Ishikawa (cell line): Measurements from ENCODE around the gene NAP1L1.

Experiments
- CEBPB ChIP-seq: IDR thresholded peaks from 2 replicates; pipeline ENCODE4 v1.6.1; 2012
- CREB1 ChIP-seq: IDR thresholded peaks from 2 replicates; pipeline ENCODE4 v1.6.1; 2012; ENCODE audit warnings: low read depth
- EGR1 ChIP-seq: IDR thresholded peaks from 2 replicates; pipeline ENCODE4 v1.6.1; 2012
- EP300 ChIP-seq: IDR thresholded peaks from 2 replicates; pipeline ENCODE4 v1.6.1; 2012; ENCODE audit warnings: borderline replicate concordance
- FOXM1 ChIP-seq: IDR thresholded peaks from 2 replicates; pipeline ENCODE4 v1.6.1; 2012; ENCODE audit warnings: low read depth, borderline replicate concordance
- MAX ChIP-seq: IDR thresholded peaks from 2 replicates; pipeline ENCODE4 v1.6.1; 2012
- NFIC ChIP-seq: IDR thresholded peaks from 2 replicates; pipeline ENCODE4 v1.6.1; 2012
- RAD21 ChIP-seq: IDR thresholded peaks from 2 replicates; pipeline ENCODE4 v1.6.1; 2012; ENCODE audit warnings: low read depth
- TAF1 ChIP-seq: IDR thresholded peaks from 2 replicates; pipeline ENCODE4 v1.6.1; 2012; ENCODE audit warnings: low read depth, mild to moderate bottlenecking
- TCF12 ChIP-seq: IDR thresholded peaks from 2 replicates; pipeline ENCODE4 v1.6.1; 2012; ENCODE audit warnings: low read depth
- TEAD4 ChIP-seq: IDR thresholded peaks from 2 replicates; pipeline ENCODE4 v1.6.1; 2012
- USF1 ChIP-seq: IDR thresholded peaks from 2 replicates; pipeline ENCODE4 v1.6.1; 2012
- YY1 ChIP-seq: IDR thresholded peaks from 2 replicates; pipeline ENCODE4 v1.6.1; 2012; ENCODE audit warnings: low read depth
- ZBTB7A ChIP-seq: IDR thresholded peaks from 2 replicates; pipeline ENCODE4 v1.6.1; 2012; ENCODE audit warnings: low read depth
- TF ChIP-seq, protein P1 (sequence below): IDR thresholded peaks from 2 replicates; pipeline ENCODE4 v1.6.1; 2012; ENCODE audit warnings: low read depth, mild to moderate bottlenecking

The NAP1L1 gene

DNA sequence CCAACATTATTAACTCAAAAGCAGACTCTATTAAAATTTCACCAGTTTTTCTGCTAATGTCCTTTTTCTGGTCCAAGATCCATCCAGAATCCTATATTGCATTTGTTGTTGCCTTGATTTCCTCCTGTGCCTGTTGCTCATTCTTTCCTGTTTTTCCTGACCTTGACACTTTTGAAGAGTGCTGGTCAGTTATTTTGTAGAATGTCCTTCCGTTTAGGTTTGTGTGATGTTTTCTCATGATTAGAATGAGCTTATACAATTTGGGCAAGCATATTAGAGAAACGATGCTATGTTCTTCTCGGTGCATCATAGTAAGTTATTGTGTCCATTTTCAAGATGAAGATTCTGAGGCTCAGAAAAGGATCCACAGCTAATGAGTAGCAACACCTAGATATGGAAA, 86.8 kb downstream of the NAP1L1 start:
- TF ChIP-seq TCF12 (no peak), EGR1 (no peak), NFIC (no peak), YY1 (no peak), TEAD4 (no peak), ZBTB7A (no peak), MAX (no peak), USF1 (no peak), RAD21 (no peak), TAF1 (no peak), EP300 (no peak), CEBPB (no peak), CREB1 (no peak), FOXM1 (no peak)
- TF ChIP-seq, protein P1, sequence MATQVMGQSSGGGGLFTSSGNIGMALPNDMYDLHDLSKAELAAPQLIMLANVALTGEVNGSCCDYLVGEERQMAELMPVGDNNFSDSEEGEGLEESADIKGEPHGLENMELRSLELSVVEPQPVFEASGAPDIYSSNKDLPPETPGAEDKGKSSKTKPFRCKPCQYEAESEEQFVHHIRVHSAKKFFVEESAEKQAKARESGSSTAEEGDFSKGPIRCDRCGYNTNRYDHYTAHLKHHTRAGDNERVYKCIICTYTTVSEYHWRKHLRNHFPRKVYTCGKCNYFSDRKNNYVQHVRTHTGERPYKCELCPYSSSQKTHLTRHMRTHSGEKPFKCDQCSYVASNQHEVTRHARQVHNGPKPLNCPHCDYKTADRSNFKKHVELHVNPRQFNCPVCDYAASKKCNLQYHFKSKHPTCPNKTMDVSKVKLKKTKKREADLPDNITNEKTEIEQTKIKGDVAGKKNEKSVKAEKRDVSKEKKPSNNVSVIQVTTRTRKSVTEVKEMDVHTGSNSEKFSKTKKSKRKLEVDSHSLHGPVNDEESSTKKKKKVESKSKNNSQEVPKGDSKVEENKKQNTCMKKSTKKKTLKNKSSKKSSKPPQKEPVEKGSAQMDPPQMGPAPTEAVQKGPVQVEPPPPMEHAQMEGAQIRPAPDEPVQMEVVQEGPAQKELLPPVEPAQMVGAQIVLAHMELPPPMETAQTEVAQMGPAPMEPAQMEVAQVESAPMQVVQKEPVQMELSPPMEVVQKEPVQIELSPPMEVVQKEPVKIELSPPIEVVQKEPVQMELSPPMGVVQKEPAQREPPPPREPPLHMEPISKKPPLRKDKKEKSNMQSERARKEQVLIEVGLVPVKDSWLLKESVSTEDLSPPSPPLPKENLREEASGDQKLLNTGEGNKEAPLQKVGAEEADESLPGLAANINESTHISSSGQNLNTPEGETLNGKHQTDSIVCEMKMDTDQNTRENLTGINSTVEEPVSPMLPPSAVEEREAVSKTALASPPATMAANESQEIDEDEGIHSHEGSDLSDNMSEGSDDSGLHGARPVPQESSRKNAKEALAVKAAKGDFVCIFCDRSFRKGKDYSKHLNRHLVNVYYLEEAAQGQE: no peak

DNA sequence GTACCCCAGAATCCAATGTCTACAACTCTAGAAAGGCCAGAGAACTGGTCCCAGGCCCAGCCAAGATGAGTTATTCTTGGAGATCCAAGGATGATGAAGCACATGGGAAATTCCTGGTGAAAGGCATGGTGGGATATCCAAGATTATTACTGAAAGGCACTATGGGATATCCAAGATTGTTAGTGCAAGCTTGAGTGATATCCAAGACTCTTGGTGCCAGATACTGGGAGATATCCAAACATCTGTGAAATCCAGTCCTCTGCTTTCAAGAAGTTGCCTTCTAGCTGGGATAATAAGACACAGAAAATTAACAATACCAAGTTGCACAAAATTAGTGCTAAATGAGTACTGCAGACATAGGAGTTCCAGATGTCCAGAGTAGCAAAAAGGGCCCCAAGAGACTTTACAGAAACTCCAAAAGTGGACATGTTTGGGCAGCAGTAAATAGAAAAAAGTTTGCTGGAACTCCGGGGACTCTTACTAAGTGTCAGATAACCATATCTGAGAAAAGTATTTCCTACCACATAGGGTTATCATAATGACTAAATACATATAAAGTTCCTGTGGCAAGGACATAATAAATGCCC, 87.5 kb downstream of the NAP1L1 start:
- TF ChIP-seq MAX (no peak), TEAD4 (no peak), NFIC (no peak)

GRCh38 chr12:75995691-75996090, 88.8 kb downstream of the NAP1L1 start:
- TF ChIP-seq MAX (no peak), ZBTB7A (no peak), TCF12 (no peak), RAD21 (no peak), CEBPB (no peak)

DNA sequence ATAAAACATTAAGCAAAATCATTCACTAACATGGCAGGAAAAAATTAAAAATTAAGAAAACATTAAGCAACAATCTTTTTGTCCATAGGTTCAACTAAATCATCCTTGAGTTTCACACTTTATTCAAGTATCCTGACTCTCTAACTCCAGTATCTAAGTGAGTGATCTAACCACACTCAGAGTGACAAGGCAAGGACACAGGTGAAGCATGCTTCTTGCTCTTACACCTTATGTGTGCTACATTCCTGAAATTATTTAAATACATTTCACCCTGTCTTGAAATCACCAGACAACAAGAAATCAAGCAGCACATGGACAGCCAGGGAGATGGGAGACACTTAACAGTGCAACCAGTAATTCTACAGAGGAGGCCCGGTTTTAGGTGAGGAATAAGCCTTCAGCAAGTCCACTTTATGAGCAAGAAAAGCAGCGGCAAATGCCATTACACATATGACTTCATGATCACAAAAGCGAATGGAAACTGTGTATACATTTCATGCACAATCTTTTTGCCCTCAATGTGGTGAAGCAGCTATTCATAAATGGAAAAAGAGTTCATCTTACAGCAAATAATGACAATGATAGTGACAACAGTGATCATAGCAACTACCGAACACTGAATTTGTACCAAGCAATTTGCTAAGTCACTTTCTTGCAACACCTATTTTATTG, 90.3 kb downstream of the NAP1L1 start:
- TF ChIP-seq YY1 (no peak), CEBPB (no peak), TEAD4 (no peak), ZBTB7A (no peak), EGR1 (no peak), NFIC (no peak), FOXM1 (no peak), RAD21 (no peak)

GRCh38 chr12:75991753-75992152, 92.7 kb downstream of the NAP1L1 start:
- TF ChIP-seq FOXM1 (no peak), CEBPB (no peak), TEAD4 (no peak)

- TF ChIP-seq TAF1 (no peak), YY1 (no peak), FOXM1 (no peak), NFIC (no peak), MAX (no peak), TEAD4 (no peak), EP300 (no peak), TCF12 (no peak), ZBTB7A (no peak), CREB1 (no peak), EGR1 (no peak), RAD21 (no peak), USF1 (no peak), CEBPB (no peak)
- TF ChIP-seq, protein P1: no peak
These were observed 94.1 kb downstream of the NAP1L1 start for GRCh38 chr12:75990189-75990912.
